ENCODE measurements around the gene LHX3. TPM values are rescaled to one million over a fixed set of nuclear protein-coding genes. Genes with fewer than 3 reads are reported as not detected.

The LHX3 gene
- total RNA-seq, 2 donors from 2014 or later = 1.3 TPM; not detected in 1

- Histone ChIP-seq H3K27ac (no peak overlapping the region), H3K4me1 (replicated peaks) (no peaks in the 10 kb centered on the region), H3K27me3 (replicated peaks; ENCODE audit: insufficient read depth) (no peaks in the 10 kb centered on the region), H3K9me3 (no peaks in the 10 kb centered on the region), H3K36me3 (peaks cover 0 to 4% of the 10 kb centered on the region in 2 donors), H3K4me3 (no peak overlapping the region)
- WGBS = 93% methylated on average over 33 of the region's 35 CpGs
- TF ChIP-seq POLR2AphosphoS5 (IDR thresholded peaks at IDR 0.05) (no peak), CTCF (IDR thresholded peaks at IDR 0.05) (no peak), POLR2A (IDR thresholded peaks at IDR 0.05) (no peak)
- intact Hi-C loops (cut with DNase I) = no loop called here
- no peak for DNase-seq (ENCODE audit: low spot score)
These were observed 6.8 kb upstream of the LHX3 start for GRCh38 chr9:136211441-136212344.

DNA sequence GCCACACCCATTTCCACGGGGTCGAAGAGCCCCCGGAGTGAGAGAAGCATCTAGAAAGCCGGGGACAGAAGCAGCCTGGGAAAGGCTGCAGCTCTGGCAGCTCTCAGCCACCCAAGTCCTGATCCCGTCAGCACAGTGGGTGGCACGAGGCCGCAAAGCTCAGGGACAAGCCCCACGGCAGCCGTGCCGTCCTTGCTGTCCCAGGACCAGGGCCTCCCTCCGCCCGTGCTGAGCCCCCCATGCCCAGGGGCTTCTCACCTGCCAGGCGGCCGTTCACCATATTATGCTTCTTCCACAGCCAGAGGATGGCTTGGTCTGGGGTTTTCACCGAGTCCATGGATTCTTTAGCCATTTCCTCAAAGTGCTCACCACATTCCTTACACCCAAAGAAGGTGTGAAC is 6.1 kb upstream of the LHX3 start:
- Histone ChIP-seq H3K36me3 (peaks cover 0 to 4% of the 10 kb centered on the region in 2 donors), H3K4me1 (replicated peaks) (no peaks in the 10 kb centered on the region), H3K4me3 (no peak overlapping the region), H3K27me3 (replicated peaks; ENCODE audit: insufficient read depth) (no peaks in the 10 kb centered on the region), H3K27ac (no peak overlapping the region), H3K9me3 (no peaks in the 10 kb centered on the region)
- intact Hi-C loops (cut with DNase I) = no loop called here
- TF ChIP-seq POLR2A (IDR thresholded peaks at IDR 0.05) (no peak), POLR2AphosphoS5 (IDR thresholded peaks at IDR 0.05) (no peak), CTCF (IDR thresholded peaks at IDR 0.05) (no peak)
- 89% methylated on average over 14 of the region's 15 CpGs for WGBS
- DNase-seq (ENCODE audit: low spot score) = no peak

DNA sequence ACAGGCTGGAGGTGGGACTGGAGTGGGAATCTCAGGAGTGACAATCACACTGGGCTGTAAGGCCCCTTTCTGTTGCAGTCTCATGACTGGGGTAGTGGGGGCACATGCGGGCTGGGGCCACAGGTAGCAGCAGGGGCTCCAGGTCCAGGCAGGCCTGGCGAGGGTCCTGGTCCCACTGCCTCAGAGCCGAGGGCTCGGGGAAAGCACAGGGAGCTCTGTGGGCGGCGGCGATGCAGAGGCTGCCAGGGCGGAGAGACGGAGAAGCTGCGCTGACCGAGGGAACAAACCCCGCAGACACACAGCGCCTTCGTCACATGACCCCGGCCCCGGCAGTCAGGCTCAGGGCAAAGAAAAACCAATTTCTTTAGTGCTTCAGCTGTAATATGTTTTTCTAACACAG is 5.3 kb upstream of the LHX3 start:
- Histone ChIP-seq H3K4me3 (no peak overlapping the region), H3K27ac (no peak overlapping the region), H3K27me3 (replicated peaks; ENCODE audit: insufficient read depth) (no peaks in the 10 kb centered on the region), H3K36me3 (peaks cover 0 to 4% of the 10 kb centered on the region in 2 donors), H3K4me1 (replicated peaks) (no peaks in the 10 kb centered on the region), H3K9me3 (no peaks in the 10 kb centered on the region)
- TF ChIP-seq POLR2A (IDR thresholded peaks at IDR 0.05) = no peak
- no peak for TF ChIP-seq POLR2AphosphoS5 (IDR thresholded peaks at IDR 0.05)
- no peak for TF ChIP-seq CTCF (IDR thresholded peaks at IDR 0.05)
- 93% methylated on average over 16 of the region's 16 CpGs for WGBS
- no peak for DNase-seq (ENCODE audit: low spot score)
- intact Hi-C loops (cut with DNase I) = no loop called here

GRCh38 chr9:136209786-136210185 is 4.9 kb upstream of the LHX3 start:
- intact Hi-C loops (cut with DNase I) = no loop called here

More at GRCh38 chr9:136209786-136210185, 4.9 kb upstream of the LHX3 start:
- Histone ChIP-seq H3K27ac (no peak overlapping the region), H3K4me1 (replicated peaks) (no peaks in the 10 kb centered on the region), H3K36me3 (peaks cover 0 to 4% of the 10 kb centered on the region in 2 donors), H3K27me3 (replicated peaks; ENCODE audit: insufficient read depth) (peaks cover 3% of the 10 kb centered on the region), H3K4me3 (no peak overlapping the region), H3K9me3 (no peaks in the 10 kb centered on the region)
- TF ChIP-seq POLR2A (IDR thresholded peaks at IDR 0.05) (no peak), CTCF (IDR thresholded peaks at IDR 0.05) (no peak), POLR2AphosphoS5 (IDR thresholded peaks at IDR 0.05) (no peak)
- DNase-seq (ENCODE audit: low spot score) = no peak
- WGBS = 83% methylated on average over 17 of the region's 17 CpGs

All from prostate gland (tissue), 2 donors.